D341Med (cell line): ENCODE measurements around the gene SYPL1.
"Not testable (repeated sequence)": the region's sequence is repeated elsewhere in the genome, so short reads cannot be mapped to it uniquely, and the experiment has no call there.

ENCODE experiments used
- DNase-seq: peaks from one replicate; pipeline ENCODE4 v3.0.0; 2012; ENCODE audit warnings: low spot score

SYPL1 gene

GRCh38 chr7:106112118-106112971 lies at the start of gene SYPL1:
TSS of gene SYPL1 (minus strand) at chr7:106112312. CDS start at chr7:106112208, 104 bp downstream.
- peak; percentile 94 for DNase-seq

- no peak for DNase-seq
These were observed 42.9 kb upstream of the SYPL1 start for GRCh38 chr7:106155027-106155426.

GRCh38 chr7:106153891-106154449 lies 41.9 kb upstream of the SYPL1 start:
- DNase-seq: peak; percentile 90

GRCh38 chr7:106152313-106152665 lies 40.2 kb upstream of the SYPL1 start:
- no peak for DNase-seq

- DNase-seq: no peak
These were observed 39.6 kb upstream of the SYPL1 start for GRCh38 chr7:106151459-106152312.

GRCh38 chr7:106143711-106144337 lies 31.7 kb upstream of the SYPL1 start:
- peak; percentile 72 for DNase-seq

- no peak for DNase-seq
These were observed 30.0 kb upstream of the SYPL1 start for GRCh38 chr7:106142136-106142535.

GRCh38 chr7:106140406-106141173 lies 28.5 kb upstream of the SYPL1 start:
- DNase-seq: no peak

GRCh38 chr7:106139265-106140251 lies 27.4 kb upstream of the SYPL1 start:
- DNase-seq: no peak

- DNase-seq: no peak
These were observed 26.7 kb upstream of the SYPL1 start for GRCh38 chr7:106138776-106139175.

GRCh38 chr7:106138181-106138580 lies 26.1 kb upstream of the SYPL1 start:
- DNase-seq: not testable (repeated sequence)

GRCh38 chr7:106134241-106134640 lies 22.1 kb upstream of the SYPL1 start:
- DNase-seq: no peak

GRCh38 chr7:106129291-106129690 lies 17.2 kb upstream of the SYPL1 start:
- no peak for DNase-seq

GRCh38 chr7:106128836-106129235 lies 16.7 kb upstream of the SYPL1 start:
- DNase-seq: no peak

GRCh38 chr7:106127984-106128780 lies 16.1 kb upstream of the SYPL1 start:
- no peak for DNase-seq

GRCh38 chr7:106126170-106126938 lies 14.2 kb upstream of the SYPL1 start:
- no peak for DNase-seq

GRCh38 chr7:106125417-106125816 lies 13.3 kb upstream of the SYPL1 start:
- no peak for DNase-seq

- no peak for DNase-seq
These were observed 12.1 kb upstream of the SYPL1 start for GRCh38 chr7:106124186-106124585.

GRCh38 chr7:106122713-106123112 lies 10.6 kb upstream of the SYPL1 start:
- DNase-seq: no peak
